GM18499 (cell line): ENCODE data around the gene INTS15.
"Not testable (repeated sequence)": the region's sequence is repeated elsewhere in the genome, so short reads cannot be mapped to it uniquely, and the experiment has no call there.

Experiments
- ATAC-seq: cut with Tn5 transposase; IDR thresholded peaks from one replicate; pipeline ENCODE4 v1.9.1; 2021; ENCODE audit warnings: moderate number of reproducible peaks; ENCODE audit not compliant: insufficient read depth, unreplicated experiment

INTS15 gene

DNA sequence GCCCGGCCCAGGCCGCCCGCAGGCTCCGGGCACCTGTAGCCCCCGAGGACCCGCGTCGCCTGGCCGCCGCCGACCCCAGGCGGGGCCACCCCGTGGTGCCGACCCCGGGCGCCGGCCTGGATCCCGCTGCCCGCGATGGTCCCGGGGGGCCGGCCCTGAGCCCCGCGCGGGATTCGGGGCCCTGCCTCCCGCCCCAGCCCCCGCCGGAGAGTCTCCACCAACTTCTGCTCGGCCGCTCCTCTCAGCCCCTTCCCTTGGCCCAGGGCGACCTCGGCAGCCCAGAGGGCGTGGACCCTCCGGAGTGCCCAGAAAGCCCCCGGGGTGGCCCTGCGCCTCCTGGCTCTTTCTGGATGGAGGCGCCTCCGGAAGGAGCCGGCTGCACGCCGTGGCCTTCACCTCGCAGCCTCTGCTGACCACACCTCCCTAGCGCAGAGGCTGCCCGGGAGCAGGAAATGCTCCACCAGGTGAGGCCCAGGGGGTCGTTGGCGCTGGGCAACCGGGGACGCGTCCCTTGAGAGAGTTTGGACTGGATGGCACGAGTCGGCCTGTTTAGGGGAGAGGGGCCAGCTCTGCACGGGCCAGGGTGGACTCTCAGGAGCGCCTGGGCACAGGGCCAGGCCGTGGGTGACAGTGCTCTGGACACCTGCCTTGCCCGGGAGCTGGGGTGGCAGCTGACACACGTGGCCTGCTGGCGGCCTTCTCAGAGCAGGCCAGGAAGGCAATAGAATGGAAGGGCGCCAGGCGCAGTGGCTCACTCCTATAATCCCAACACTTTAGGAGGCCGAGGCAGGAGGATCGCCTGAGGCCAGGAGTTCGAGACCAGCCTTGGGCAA lies 26.1 kb downstream of the INTS15 start:
- ATAC-seq = no peak

DNA sequence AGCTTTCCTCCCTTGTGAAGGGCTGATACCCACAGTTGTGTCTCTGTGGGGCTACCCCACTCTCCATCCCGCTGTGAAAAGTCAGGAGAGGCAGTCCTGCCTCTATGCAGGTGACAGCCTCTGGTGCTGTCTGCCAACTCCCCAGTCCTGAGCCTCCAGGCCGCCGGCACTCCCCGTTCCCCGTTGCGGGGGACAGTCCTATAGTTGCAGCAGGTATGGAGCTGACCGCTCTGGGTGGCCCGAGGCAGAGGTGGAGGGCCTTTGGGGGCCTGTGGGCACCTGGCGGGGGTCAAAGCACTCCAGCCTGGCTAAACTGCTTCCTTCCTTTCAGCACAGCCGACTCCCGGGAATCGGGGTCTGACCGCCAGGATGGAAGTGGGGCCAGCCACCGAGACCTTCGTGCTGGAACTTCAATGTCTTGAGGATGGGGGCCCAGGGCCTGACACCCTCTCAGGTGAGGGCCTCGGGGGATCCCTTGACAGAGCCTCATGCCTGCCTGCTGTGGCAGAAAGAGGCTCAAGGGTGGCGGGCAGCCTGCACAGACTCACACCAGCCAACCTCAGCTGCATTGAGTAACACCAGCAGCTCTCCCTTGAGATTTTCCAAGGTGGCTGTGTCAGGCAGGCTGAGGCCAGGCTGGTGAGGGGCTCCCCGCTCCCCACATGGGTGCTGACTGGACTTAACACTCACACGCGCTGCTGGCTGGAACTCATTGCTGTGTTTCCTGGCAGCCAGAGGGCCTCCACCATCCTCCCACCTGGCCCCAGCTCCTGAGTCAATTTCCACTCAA lies 27.2 kb downstream of the INTS15 start:
- no peak for ATAC-seq

DNA sequence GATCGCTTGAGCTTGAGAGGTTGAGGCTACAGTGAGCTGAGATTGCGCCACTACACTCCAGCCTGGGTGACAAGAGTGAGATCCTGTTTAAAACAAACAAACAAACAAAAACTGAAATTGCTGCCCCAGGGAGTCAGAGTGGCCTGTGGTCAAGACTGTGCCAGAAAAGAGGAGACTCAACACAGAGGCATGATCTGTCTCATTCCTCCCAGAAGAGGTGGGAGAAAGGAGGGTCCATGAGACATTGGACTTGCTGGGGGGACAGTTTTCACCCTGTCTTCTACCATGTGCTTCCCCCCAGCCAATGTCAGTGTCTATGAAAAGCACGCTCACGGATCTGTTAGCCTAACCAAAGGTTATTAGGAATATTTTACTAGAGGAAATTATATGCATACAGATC lies 28.8 kb downstream of the INTS15 start:
- no peak for ATAC-seq

- no peak for ATAC-seq
Measured at GRCh38 chr7:6619961-6620360, 30.1 kb downstream of the INTS15 start.

DNA sequence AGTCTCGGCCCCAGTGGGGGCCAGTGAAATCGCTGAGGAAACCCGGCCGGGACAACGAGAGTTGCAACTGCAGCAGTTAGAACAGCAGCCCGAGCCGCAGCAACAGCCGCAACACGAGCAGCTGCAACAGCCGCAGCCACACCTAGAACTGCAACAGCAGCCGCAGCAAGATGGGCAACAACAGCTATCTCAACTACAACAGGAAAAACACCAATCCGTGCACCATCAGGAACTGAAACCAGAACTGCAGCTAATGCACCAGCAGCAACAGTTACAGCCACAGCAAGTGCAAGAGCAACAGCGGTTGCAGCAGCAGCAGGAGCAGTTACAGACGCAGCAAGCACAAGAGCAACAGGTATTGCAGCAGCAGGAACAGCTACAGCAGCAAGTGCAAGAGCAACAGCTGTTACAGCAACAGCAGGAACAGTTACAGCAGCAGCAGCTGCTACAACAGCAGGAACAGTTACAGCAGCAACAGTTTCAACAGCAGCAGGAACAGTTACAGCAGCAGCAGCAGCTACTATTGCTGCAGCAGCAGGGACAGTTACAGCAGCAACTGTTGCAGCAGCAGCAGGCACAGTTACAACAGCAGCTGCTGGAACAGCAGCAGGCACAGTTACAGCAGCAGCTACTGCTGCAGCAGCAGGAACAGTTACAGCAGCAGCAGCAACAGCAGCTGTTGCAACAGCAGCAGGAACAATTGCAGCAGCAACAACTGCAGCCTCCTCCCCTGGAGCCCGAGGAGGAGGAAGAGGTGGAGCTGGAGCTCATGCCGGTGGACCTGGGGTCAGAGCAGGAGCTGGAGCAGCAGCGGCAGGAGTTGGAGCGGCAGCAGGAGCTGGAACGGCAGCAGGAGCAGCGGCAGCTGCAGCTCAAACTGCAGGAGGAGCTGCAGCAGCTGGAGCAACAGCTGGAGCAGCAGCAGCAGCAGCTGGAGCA lies 31.6 kb downstream of the INTS15 start:
- ATAC-seq = no peak

DNA sequence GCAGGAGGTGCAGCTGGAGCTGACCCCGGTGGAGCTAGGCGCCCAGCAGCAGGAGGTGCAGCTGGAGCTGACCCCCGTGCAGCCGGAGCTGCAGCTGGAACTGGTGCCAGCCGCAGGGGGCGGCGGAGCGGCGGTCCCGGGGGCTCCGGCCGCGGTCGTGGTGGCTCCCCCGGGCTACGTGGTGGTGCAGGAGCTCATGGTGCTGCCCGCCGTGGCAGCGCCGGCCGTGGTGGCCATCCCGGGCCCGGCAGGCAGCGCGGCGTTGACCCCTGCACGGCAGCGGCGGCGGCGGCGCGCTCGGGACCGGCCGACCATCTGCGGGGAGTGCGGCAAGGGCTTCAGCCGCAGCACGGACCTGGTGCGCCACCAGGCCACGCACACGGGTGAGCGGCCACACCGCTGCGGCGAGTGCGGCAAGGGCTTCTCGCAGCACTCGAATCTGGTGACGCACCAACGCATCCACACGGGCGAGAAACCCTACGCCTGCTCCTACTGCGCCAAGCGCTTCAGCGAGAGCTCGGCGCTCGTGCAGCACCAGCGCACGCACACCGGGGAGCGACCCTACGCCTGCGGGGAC lies 32.4 kb downstream of the INTS15 start:
- ATAC-seq = no peak

GRCh38 chr7:6623589-6624245 lies 33.9 kb downstream of the INTS15 start:
- no peak for ATAC-seq

GRCh38 chr7:6624246-6624611 lies 34.4 kb downstream of the INTS15 start:
- ATAC-seq = no peak

GRCh38 chr7:6628045-6628444 lies 38.2 kb downstream of the INTS15 start:
- no peak for ATAC-seq

DNA sequence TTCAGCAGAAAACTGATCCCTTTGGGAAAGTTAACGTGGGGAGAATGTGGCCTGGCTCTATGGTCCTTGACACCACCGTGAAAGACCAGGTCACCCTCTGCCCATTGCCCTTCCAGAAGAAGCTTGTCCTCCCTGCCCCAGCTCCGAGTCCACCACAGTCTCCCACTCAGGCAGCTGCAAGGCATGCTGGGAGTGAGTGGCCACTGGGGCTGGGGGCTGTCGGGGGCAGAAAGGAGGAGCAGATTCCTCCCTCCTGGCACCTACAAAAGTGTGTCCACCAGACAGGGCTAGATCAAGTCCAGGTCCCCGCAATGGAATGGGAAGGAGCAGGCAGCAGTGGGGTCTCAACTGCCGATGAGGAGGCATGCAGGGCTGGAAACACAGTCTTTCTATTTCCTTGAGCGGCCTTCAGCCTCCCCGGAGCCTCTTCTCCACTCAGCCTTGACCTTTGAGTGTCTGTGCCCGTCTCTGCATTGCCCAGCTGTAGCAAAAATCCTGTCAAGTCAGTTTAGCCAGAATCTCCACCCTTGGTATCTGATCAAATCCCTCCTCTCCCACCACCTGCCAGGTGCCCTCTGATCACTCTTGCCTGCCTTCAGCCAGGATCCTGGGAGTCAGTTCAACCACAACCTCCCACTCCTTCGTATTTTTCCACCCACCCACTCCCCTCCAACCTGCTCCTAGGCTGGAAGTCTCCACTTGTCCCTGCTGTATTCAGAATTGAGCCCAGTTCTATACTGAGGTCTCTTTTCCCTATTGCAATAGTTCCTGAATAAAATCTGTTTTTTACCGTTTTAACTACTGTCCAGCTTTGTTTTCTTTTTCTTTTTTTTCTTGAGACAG lies 40.4 kb downstream of the INTS15 start:
- no peak for ATAC-seq

DNA sequence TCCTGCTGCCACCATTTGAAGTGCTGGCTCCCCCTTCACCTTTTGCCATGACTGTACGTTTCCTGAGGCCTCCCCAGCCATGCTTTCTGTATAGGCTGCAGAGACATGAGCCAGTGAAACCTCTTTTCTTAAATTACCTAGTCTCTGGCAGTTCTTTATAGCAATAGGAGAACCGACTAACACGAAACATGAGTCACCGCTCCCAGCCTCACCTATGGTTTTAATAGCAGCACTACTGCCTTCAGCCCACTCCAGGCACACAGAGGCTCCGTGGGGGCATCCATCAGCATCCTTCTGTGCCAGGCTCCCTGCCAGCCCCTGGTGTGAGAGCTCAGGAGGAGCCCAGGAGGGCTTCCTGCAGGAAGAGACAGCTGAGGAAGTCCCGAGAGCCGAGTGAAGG lies 41.8 kb downstream of the INTS15 start:
- ATAC-seq = no peak

DNA sequence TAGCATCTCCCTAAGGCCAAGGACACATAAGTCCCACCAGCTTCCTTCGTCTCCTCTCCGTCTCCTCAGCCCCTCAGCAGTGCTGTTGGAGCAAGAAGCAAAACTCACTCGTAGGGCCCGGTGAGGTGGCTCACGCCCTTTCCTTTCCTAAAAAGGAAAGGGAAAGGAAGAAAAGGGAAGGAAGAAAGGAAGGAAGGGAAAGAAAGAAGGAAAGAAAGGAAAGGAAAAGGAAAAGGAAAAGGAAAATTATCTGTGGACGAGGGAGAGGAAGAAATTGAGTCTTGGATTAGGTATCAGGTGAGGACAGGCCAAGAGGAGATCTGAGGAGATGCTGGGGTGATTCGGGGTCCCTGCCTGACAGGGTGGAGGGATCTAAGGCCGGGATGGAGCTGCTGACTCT lies 44.2 kb downstream of the INTS15 start:
- no peak for ATAC-seq

DNA sequence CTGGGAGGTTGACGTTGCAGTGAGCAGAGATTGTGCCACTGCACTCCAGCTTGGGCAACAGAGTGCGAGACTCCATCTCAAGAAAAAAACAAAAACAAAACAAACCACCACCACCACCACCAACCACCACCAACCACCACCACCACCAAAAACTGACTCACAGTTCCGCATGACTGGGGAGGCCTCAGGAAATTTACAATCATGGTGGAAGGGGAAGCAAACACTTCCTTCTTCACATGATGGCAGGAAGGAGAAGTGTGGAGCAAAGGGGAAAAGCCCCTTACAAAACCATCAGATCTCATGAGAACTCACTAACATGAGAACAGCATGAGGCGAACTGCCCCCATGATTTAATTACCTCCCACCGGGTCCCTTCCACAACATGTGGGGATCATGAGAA lies 45.1 kb downstream of the INTS15 start:
- not testable (repeated sequence) for ATAC-seq

DNA sequence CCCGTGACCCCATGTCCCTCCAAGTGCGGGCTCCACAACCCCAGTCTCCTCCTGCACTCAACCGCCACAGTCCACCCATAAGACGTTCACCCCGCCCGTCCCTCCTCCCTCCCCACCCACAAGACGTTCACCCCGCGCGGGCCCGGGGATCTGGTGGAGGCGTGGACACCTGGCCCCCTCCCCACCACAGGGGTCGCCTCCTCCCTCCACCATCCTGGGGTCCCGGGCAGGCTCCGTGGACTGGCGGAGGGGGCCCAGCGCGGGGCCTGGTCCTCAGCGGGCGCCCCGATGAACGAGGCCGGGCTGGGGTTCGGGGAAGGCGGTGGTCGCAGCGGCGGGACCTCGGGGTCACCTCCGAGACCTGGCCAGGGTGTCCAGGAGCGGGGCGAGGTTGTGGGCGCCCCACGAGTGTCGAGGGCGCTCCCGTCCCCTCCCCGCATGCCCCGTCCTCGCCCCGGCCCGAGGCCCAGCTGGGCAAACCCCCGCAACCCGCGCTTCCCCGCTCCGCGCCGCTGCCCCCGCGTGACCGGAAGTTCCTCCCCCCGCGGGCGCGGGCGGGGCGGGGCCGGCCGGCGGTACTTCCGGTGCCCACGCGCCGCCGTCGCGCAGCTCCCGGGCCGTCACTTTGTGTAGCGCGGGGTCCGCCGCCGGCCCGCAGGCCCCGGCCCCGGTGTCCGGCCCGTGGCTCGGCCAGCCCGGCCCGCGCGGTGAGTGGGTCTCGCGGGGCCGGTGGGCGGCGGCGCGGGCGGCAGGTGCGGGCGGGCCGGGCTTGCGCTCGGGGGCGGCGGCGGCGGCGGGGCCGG lies 47.1 kb downstream of the INTS15 start, which contains the start of gene ZNF316:
TSS of gene ZNF316 (plus strand) at position 578 of the 803 bp plus-strand sequence. CDS start 5,092 bp downstream, outside the sequence.
- peak; percentile 22 for ATAC-seq

DNA sequence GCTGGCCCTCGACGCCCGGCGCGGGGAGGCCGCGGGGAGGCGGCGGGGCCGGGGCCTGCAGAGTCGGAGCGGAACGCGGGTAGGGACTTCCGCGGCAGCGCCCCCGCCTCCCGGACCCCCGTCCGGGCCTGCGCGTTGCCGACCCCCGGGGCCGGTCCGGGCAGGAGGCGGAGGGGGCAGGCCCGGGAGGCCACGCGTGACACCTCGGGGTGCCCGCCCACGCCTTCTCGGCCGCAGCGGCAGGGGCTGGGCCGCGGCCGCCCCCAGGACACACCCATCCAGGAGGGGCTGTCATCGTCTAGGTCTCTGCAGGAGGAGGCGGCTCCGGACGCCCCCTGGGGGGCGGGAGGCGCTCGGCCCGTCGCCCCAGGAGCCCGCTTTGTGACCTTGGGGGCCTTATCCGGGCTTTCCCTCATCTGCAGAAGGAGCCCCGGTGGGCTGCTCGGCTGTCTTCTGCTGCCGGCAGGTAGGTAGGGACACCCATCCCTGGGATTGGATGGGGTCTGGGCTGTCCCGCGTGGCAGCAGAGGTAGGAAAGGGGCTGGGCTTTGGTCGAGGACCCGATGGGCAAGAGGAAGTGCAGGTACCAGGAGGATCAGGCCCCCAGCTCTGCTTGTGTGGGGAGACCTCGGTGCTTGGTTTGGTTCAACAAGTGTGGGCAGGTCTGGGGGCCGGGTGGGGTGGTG lies 47.9 kb downstream of the INTS15 start:
- peak; percentile 48 for ATAC-seq

DNA sequence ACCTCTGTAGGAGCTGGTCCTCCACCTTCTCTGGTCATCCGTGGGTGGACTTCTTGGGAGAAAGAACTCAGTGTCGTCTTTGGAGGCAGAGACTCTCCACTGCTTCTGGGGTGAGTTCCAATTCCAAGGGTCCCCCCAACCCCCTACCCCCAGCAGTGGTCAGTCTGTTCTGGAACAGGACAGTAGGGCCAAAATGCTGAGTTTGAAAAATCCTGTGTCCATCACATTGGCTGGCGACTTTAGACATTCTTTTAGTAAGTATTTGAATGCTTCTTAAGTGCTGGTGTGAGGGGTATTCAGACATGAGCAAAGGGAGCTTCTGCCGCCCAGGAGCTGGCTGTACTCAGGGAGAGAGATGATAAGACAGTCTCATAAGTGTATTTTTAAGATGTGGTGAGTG lies 49.2 kb downstream of the INTS15 start:
- no peak for ATAC-seq

DNA sequence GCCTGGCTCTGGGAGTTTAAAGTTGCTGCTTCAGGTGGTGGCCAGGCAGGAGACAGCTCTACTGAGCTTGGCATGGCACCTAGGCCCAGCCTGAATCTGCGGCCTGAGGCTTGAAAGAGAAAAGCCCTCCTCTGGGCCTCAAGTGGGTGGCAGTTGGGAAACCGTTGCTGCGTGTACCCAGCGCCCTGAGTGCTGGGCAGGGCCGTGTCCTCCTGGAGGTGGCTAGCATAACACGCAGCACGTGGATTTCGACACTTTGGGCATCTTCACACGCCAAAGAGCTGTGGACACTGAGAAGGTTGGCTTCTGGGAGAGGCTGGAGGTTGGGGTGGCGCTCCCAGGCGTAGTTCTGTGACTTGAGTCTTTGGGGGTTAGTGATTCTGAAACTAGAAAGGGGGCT lies 49.8 kb downstream of the INTS15 start:
- ATAC-seq = no peak
